Gastroesophageal sphincter (tissue), 3 donors: ENCODE data around the gene ZNF397.

Source experiments
- CTCF ChIP-seq, 4 experiments: fragments of 200-600 bp in 2 of 4; fragments of 450-650 bp in 2 of 4; sonication (generic) in 1 of 4; IDR thresholded peaks; one replicate each; pipeline ENCODE4 v1.5.1; 2017 to 2019; ENCODE audit warnings: antibody characterized with exemption in 4 of 4, mild to moderate bottlenecking in 2 of 4, moderate library complexity in 2 of 4
- POLR2A ChIP-seq, 2 donors: fragments of 450-650 bp; IDR thresholded peaks; one replicate each; pipeline ENCODE4 v1.6.1; 2017; ENCODE audit warnings: antibody characterized with exemption in 2 of 2, mild to moderate bottlenecking in 2 of 2, moderate library complexity in 1 of 2

- TF ChIP-seq CTCF (IDR thresholded peaks at IDR 0.05) (no peak), POLR2A (IDR thresholded peaks at IDR 0.05) (no peak)
These were observed 6.8 kb downstream of the ZNF397 start for GRCh38 chr18:35247412-35248249.
